OCI-LY7 (cell line): ENCODE results near the gene SH3RF1.

ENCODE experiments used
- EZH2phosphoT487 ChIP-seq: fragments of 200-600 bp; sonication (generic); IDR thresholded peaks from 2 replicates; pipeline ENCODE4 v1.6.1; 2018; ENCODE audit warnings: low read depth, borderline replicate concordance, mild to moderate bottlenecking, mixed run types, antibody characterized with exemption, low read length, moderate library complexity, mixed read lengths
- TF ChIP-seq, protein P1 (sequence below): fragments of 200-600 bp; sonication (generic); conservative IDR thresholded peaks from 2 replicates; pipeline ENCODE4 v1.5.1; 2014; ENCODE audit warnings: mild to moderate bottlenecking, antibody characterized with exemption, low read length, moderate library complexity, mixed read lengths

DNA sequence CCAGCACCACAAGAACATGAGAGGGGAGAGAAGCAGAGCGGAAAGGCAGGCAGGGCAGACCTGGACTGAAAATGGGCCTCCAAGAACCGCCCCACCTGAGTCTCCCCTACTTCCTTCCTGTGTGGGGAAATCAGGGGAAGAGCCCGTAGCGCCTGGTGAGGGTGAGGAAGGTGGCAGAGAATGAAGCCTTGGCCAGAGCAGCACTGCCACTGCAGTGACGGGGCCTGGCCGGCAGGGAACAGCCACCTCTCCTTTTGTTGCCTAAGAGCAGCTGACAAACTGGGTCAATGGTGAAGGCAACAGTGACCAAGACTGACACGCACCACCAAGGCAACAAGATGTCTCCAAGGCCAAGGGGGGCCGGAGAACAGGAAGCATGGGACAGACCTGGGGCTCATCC lies 202.3 kb downstream of the SH3RF1 start:
- TF ChIP-seq, protein P1, sequence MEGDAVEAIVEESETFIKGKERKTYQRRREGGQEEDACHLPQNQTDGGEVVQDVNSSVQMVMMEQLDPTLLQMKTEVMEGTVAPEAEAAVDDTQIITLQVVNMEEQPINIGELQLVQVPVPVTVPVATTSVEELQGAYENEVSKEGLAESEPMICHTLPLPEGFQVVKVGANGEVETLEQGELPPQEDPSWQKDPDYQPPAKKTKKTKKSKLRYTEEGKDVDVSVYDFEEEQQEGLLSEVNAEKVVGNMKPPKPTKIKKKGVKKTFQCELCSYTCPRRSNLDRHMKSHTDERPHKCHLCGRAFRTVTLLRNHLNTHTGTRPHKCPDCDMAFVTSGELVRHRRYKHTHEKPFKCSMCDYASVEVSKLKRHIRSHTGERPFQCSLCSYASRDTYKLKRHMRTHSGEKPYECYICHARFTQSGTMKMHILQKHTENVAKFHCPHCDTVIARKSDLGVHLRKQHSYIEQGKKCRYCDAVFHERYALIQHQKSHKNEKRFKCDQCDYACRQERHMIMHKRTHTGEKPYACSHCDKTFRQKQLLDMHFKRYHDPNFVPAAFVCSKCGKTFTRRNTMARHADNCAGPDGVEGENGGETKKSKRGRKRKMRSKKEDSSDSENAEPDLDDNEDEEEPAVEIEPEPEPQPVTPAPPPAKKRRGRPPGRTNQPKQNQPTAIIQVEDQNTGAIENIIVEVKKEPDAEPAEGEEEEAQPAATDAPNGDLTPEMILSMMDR, result no peak
- TF ChIP-seq EZH2phosphoT487, result no peak
